MM.1S (cell line): Measurements from ENCODE around the gene AGPAT3.
"Not testable (repeated sequence)": the region's sequence is repeated elsewhere in the genome, so short reads cannot be mapped to it uniquely, and the experiment has no call there.

Source experiments
- DNase-seq: peaks from one replicate; pipeline ENCODE4 v3.0.0-alpha.2; 2015
- H2AFZ ChIP-seq: fragments of 300-600 bp; sonication (generic); 2 replicates; pipeline ENCODE4 v1.6.0; 2016; ENCODE audit warnings: antibody characterized with exemption, low read length
- H3F3A ChIP-seq: fragments of 300-600 bp; sonication (generic); 2 replicates; pipeline ENCODE4 v1.6.1; 2016; ENCODE audit warnings: mild to moderate bottlenecking, antibody characterized with exemption, low read length, moderate library complexity, mixed read lengths; ENCODE audit not compliant: insufficient read depth
- H3K27ac ChIP-seq: fragments of 300-600 bp; sonication (generic); 2 replicates; pipeline ENCODE4 v1.5.1; 2016; ENCODE audit warnings: mild to moderate bottlenecking, low read length
- H3K27me3 ChIP-seq: fragments of 300-600 bp; sonication (generic); replicated peaks from 2 replicates; pipeline ENCODE4 v1.6.0; 2016; ENCODE audit warnings: low read length; ENCODE audit not compliant: insufficient read depth
- H3K36me3 ChIP-seq: fragments of 300-600 bp; sonication (generic); replicated peaks from 2 replicates; pipeline ENCODE4 v1.6.1; 2016; ENCODE audit warnings: mild to moderate bottlenecking, low read length, mixed read lengths; ENCODE audit not compliant: insufficient read depth
- H3K4me1 ChIP-seq: fragments of 300-600 bp; sonication (generic); 2 replicates; pipeline ENCODE4 v1.6.1; 2016; ENCODE audit warnings: low read length, mixed read lengths
- H3K4me2 ChIP-seq: fragments of 300-600 bp; sonication (generic); 2 replicates; pipeline ENCODE4 v1.6.0; 2016; ENCODE audit warnings: low read depth, low read length
- H3K4me3 ChIP-seq: fragments of 300-600 bp; sonication (generic); 2 replicates; pipeline ENCODE4 v1.5.1; 2016; ENCODE audit warnings: low read length, mixed read lengths
- H3K79me2 ChIP-seq: fragments of 300-600 bp; sonication (generic); 2 replicates; pipeline ENCODE4 v1.6.1; 2016; ENCODE audit warnings: mixed run types, low read length, mixed read lengths
- H3K9ac ChIP-seq: fragments of 300-600 bp; sonication (generic); 2 replicates; pipeline ENCODE4 v1.6.1; 2016; ENCODE audit warnings: low read length, mixed read lengths
- H3K9me2 ChIP-seq: fragments of 300-600 bp; sonication (generic); replicated peaks from 2 replicates; pipeline ENCODE4 v1.6.1; 2016; ENCODE audit warnings: mild to moderate bottlenecking, low read length, mixed read lengths; ENCODE audit not compliant: insufficient read depth
- H3K9me3 ChIP-seq: fragments of 300-600 bp; sonication (generic); replicated peaks from 2 replicates; pipeline ENCODE4 v1.6.1; 2016; ENCODE audit warnings: mild to moderate bottlenecking, low read length, mixed read lengths; ENCODE audit not compliant: insufficient read depth
- H4K20me1 ChIP-seq: fragments of 300-600 bp; sonication (generic); 2 replicates; pipeline ENCODE4 v1.6.1; 2016; ENCODE audit warnings: mild to moderate bottlenecking, low read length, moderate library complexity, mixed read lengths; ENCODE audit not compliant: insufficient read depth
- CTCF ChIP-seq: fragments of 300-600 bp; sonication (generic); IDR thresholded peaks from 2 replicates; pipeline ENCODE4 v1.5.1; 2016; ENCODE audit warnings: antibody characterized with exemption, low read length, mixed read lengths
- EZH2 ChIP-seq: fragments of 300-600 bp; sonication (generic); optimal IDR thresholded peaks from 2 replicates; pipeline ENCODE3; 2017; ENCODE audit warnings: low read depth, mild to moderate bottlenecking, antibody characterized with exemption, low read length, mixed read lengths
- EZH2phosphoT487 ChIP-seq: fragments of 300-600 bp; sonication (generic); IDR thresholded peaks from 2 replicates; pipeline ENCODE4 v1.6.1; 2018; ENCODE audit warnings: antibody characterized with exemption, low read length

The AGPAT3 gene

GRCh38 chr21:43820466-43820865 lies 44.6 kb upstream of the AGPAT3 start:
- peaks cover 9% of the 10 kb centered on the region for H3K4me1 ChIP-seq
- no peaks in the 10 kb centered on the region for H3K36me3 ChIP-seq
- no peak overlapping the region for H3K4me2 ChIP-seq
- no peak overlapping the region for H2AFZ ChIP-seq
- H3K27me3 ChIP-seq, result peaks cover 10% of the 10 kb centered on the region
- DNase-seq, result no peak
- no peak overlapping the region for H3K27ac ChIP-seq
- H3F3A ChIP-seq, result peaks cover 8% of the 10 kb centered on the region; the same call in 1 of the 2 replicates
- H3K9ac ChIP-seq, result no peak overlapping the region
- no peaks in the 10 kb centered on the region for H3K9me2 ChIP-seq
- H3K79me2 ChIP-seq, result no peaks in the 10 kb centered on the region
- no peak overlapping the region for H3K4me3 ChIP-seq
- H4K20me1 ChIP-seq, result no peaks in the 10 kb centered on the region
- no peaks in the 10 kb centered on the region for H3K9me3 ChIP-seq
- TF ChIP-seq EZH2phosphoT487, result no peak
- TF ChIP-seq EZH2, result no peak
- TF ChIP-seq CTCF, result no peak

GRCh38 chr21:43822166-43822565 lies 42.9 kb upstream of the AGPAT3 start:
- H3K9me2 ChIP-seq, H3K79me2 ChIP-seq, H3F3A ChIP-seq, H4K20me1 ChIP-seq, DNase-seq, H3K36me3 ChIP-seq, H3K9me3 ChIP-seq, H3K4me1 ChIP-seq, H3K4me3 ChIP-seq, H2AFZ ChIP-seq, H3K9ac ChIP-seq, H3K4me2 ChIP-seq, H3K27ac ChIP-seq: not testable (repeated sequence)
- H3K27me3 ChIP-seq, result peaks cover 25% of the 10 kb centered on the region

GRCh38 chr21:43822741-43823140 lies 42.3 kb upstream of the AGPAT3 start:
- H3K4me1 ChIP-seq, H3K79me2 ChIP-seq, H3K27ac ChIP-seq, H3K9ac ChIP-seq, DNase-seq, H4K20me1 ChIP-seq, H3K9me2 ChIP-seq, H3F3A ChIP-seq, H3K4me3 ChIP-seq, H3K4me2 ChIP-seq, H3K36me3 ChIP-seq, H2AFZ ChIP-seq, H3K9me3 ChIP-seq: not testable (repeated sequence)
- peaks cover 25% of the 10 kb centered on the region for H3K27me3 ChIP-seq

- no peak overlapping the region for H2AFZ ChIP-seq
These were observed 40.4 kb upstream of the AGPAT3 start for GRCh38 chr21:43824333-43825241.

More at GRCh38 chr21:43824333-43825241, 40.4 kb upstream of the AGPAT3 start:
- H3K27me3 ChIP-seq, result peaks cover 30% of the 10 kb centered on the region
- no peaks in the 10 kb centered on the region for H3K9me2 ChIP-seq
- H3K4me3 ChIP-seq, result no peak overlapping the region
- no peaks in the 10 kb centered on the region for H3K79me2 ChIP-seq
- H3K4me1 ChIP-seq, result no peaks in the 10 kb centered on the region
- H3K36me3 ChIP-seq, result no peaks in the 10 kb centered on the region
- no peak overlapping the region for H3K9ac ChIP-seq
- no peak overlapping the region for H3K4me2 ChIP-seq
- no peaks in the 10 kb centered on the region for H4K20me1 ChIP-seq
- no peaks in the 10 kb centered on the region for H3K9me3 ChIP-seq
- TF ChIP-seq EZH2 (no peak), CTCF (no peak), EZH2phosphoT487 (no peak)
- H3F3A ChIP-seq, result no peaks in the 10 kb centered on the region
- no peak for DNase-seq
- H3K27ac ChIP-seq, result no peak overlapping the region
